Stimulated activated naive CD4-positive, alpha-beta T cell treated with Interleukin-2 at 50 U/mL for 16 hours (primary cell): ENCODE measurements around the gene ZNF226.
"Not testable (repeated sequence)": the region's sequence is repeated elsewhere in the genome, so short reads cannot be mapped to it uniquely, and the experiment has no call there.

Experiments used
- DNase-seq: peaks from one replicate; lab custom pipeline; 2025; lab: John Stamatoyannopoulos, UW

ZNF226 gene

GRCh38 chr19:44212250-44212865 lies 47.5 kb downstream of the ZNF226 start, which contains the start of gene ZNF227:
Gene ZNF227 (plus strand): TSS chr19:44212532. CDS start chr19:44217793, 5,261 bp downstream.
- peak; percentile 82 for DNase-seq

- no peak for DNase-seq
These were observed 48.0 kb downstream of the ZNF226 start for GRCh38 chr19:44212866-44213346.

GRCh38 chr19:44219926-44220325 lies 55.0 kb downstream of the ZNF226 start:
- DNase-seq = not testable (repeated sequence)

DNA sequence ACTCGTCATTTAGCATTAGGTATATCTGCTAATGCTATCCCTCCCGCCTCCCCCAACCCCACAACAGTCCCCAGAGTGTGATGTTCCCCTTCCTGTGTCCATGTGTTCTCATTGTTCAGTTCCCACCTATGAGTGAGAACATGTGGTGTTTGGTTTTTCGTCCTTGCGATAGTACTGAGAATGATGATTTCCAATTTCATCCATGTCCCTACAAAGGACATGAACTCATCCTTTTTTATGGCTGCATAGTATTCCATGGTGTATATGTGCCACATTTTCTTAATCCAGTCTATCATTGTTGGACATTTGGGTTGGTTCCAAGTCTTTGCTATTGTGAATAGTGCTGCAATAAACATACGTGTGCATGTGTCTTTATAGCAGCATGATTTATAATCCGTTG lies 55.9 kb downstream of the ZNF226 start:
- not testable (repeated sequence) for DNase-seq

- not testable (repeated sequence) for DNase-seq
These were observed 56.4 kb downstream of the ZNF226 start for GRCh38 chr19:44221291-44221690.
